HepG2 (cell line): ENCODE measurements around the gene ANKRD29. TPM values are rescaled to one million over a fixed set of nuclear protein-coding genes. Genes with fewer than 3 reads are reported as not detected.
A peak's percentile ranks its signal among the peaks of the same experiment; 100 is the strongest.

ENCODE experiments used
- GFI1 ChIP-seq: sonication (generic); formaldehyde crosslinking; IDR thresholded peaks from 2 replicates; pipeline ENCODE4 v1.5.0; 2020; ENCODE audit warnings: missing genetic modification reagents, mild to moderate bottlenecking, borderline replicate concordance
- MED1 ChIP-seq: sonication (generic); formaldehyde crosslinking; IDR thresholded peaks from 2 replicates; pipeline ENCODE4 v1.4.0; 2020; ENCODE audit warnings: missing genetic modification reagents
- NFE2L1 ChIP-seq: sonication (generic); formaldehyde crosslinking; IDR thresholded peaks from 2 replicates; pipeline ENCODE4 v1.4.0; 2020; ENCODE audit warnings: missing genetic modification reagents, mild to moderate bottlenecking, borderline replicate concordance
- RFXANK ChIP-seq: IDR thresholded peaks from 2 replicates; pipeline ENCODE4 v1.6.1; 2016
- TERF1 ChIP-seq: sonication (generic); formaldehyde crosslinking; IDR thresholded peaks from 2 replicates; pipeline ENCODE4 v1.8.0; 2022; ENCODE audit warnings: mild to moderate bottlenecking, missing genetic modification reagents, moderate library complexity
- TSC22D2 ChIP-seq: sonication (generic); formaldehyde crosslinking; IDR thresholded peaks from 2 replicates; pipeline ENCODE4 v1.5.1; 2020; ENCODE audit warnings: missing genetic modification reagents, mild to moderate bottlenecking, borderline replicate concordance
- ZNF510 ChIP-seq: sonication (generic); formaldehyde crosslinking; IDR thresholded peaks from 2 replicates; pipeline ENCODE4 v1.4.0; 2020; ENCODE audit warnings: low read depth, mild to moderate bottlenecking, missing genetic modification reagents
- ZNF547 ChIP-seq: sonication (generic); formaldehyde crosslinking; IDR thresholded peaks from 2 replicates; pipeline ENCODE4 v1.5.1; 2020; ENCODE audit warnings: mild to moderate bottlenecking, missing genetic modification reagents
- ZNF558 ChIP-seq: sonication (generic); formaldehyde crosslinking; IDR thresholded peaks from 2 replicates; pipeline ENCODE4 v1.9.0; 2022; ENCODE audit warnings: mild to moderate bottlenecking, missing genetic modification reagents, borderline replicate concordance
- ZNF609 ChIP-seq: sonication (generic); formaldehyde crosslinking; IDR thresholded peaks from 2 replicates; pipeline ENCODE4 v1.4.0; 2020; ENCODE audit warnings: mild to moderate bottlenecking, missing genetic modification reagents, borderline replicate concordance
- ZNF646 ChIP-seq: sonication (generic); formaldehyde crosslinking; IDR thresholded peaks from 2 replicates; pipeline ENCODE4 v1.9.0; 2021; ENCODE audit warnings: mild to moderate bottlenecking, missing genetic modification reagents
- ZNF781 ChIP-seq: sonication (generic); formaldehyde crosslinking; IDR thresholded peaks from 2 replicates; pipeline ENCODE4 v1.5.1; 2020; ENCODE audit warnings: borderline replicate concordance, mild to moderate bottlenecking, missing genetic modification reagents; ENCODE audit errors: not compliant biosample characterization
- polyA plus RNA-seq, 8 experiments: library from polyadenylated mRNA; depleted of rRNA in 3 of 8; stranded (reverse) in 7 of 8; unstranded in 1 of 8; fragments of >200 nt; fragmentation: Illumina TruSeq in 4 of 8; extraction: Trizol in 4 of 8; gene quantifications; 2 replicates each; pipeline versions ENCODE4 v1.2.1 to v1.2.3, GENCODE V29; 2011 to 2016; ENCODE audit warnings: low read depth in 4 of 8, missing spikeins in 1 of 8, mixed read lengths in 1 of 8; ENCODE audit not compliant: insufficient read depth in 1 of 8
- total RNA-seq, 5 experiments: library from RNA; depleted of rRNA; stranded (reverse); fragments of >200 nt; fragmentation: Illumina TruSeq; extraction: Trizol; gene quantifications; 2 replicates each; pipeline ENCODE4 v1.2.3, GENCODE V29; 2016; ENCODE audit warnings: low read depth in 1 of 5

Gene ANKRD29
- total and polyA plus RNA-seq, 2 of the 13 experiments (the other 11 are each of a cell fraction or from before 2014, with no cell fraction given): not detected

GRCh38 chr18:23586249-23587196 is 76.2 kb downstream of the ANKRD29 start, which contains the start of gene NPC1 (continued):
- no peak for TF ChIP-seq RFXANK (CRISPR knock-in tag)
- no peak for TF ChIP-seq NFE2L1
- no peak for TF ChIP-seq ZNF646 (CRISPR knock-in tag)
- no peak for TF ChIP-seq ZNF510 (CRISPR knock-in tag)
- peak; percentile 42; the same call in 1 of the 2 replicates for TF ChIP-seq ZNF609 (CRISPR knock-in tag)
- 0 out of 2 replicates have a peak, but pooled peaks have one; percentile 64 for TF ChIP-seq ZNF547 (CRISPR knock-in tag)
- peak; percentile 9; the same call in 1 of the 2 replicates for TF ChIP-seq TSC22D2 (CRISPR knock-in tag)
- TF ChIP-seq TERF1 (CRISPR knock-in tag): no peak
- no peak for TF ChIP-seq ZNF781 (CRISPR knock-in tag)
- TF ChIP-seq GFI1 (CRISPR knock-in tag): peak; percentile 69; the same call in 1 of the 2 replicates
- peak; percentile 85 for TF ChIP-seq MED1
- peak; percentile 80; the same call in 1 of the 2 replicates for TF ChIP-seq ZNF558 (CRISPR knock-in tag)
